ENCODE data around the gene BET1L. TPM values are rescaled to one million over a fixed set of nuclear protein-coding genes. Genes with fewer than 3 reads are reported as not detected.
"Not testable (repeated sequence)": the region's sequence is repeated elsewhere in the genome, so short reads cannot be mapped to it uniquely, and the experiment has no call there.

Gene BET1L
- polyA plus RNA-seq, 1 experiment, result 111 TPM

DNA sequence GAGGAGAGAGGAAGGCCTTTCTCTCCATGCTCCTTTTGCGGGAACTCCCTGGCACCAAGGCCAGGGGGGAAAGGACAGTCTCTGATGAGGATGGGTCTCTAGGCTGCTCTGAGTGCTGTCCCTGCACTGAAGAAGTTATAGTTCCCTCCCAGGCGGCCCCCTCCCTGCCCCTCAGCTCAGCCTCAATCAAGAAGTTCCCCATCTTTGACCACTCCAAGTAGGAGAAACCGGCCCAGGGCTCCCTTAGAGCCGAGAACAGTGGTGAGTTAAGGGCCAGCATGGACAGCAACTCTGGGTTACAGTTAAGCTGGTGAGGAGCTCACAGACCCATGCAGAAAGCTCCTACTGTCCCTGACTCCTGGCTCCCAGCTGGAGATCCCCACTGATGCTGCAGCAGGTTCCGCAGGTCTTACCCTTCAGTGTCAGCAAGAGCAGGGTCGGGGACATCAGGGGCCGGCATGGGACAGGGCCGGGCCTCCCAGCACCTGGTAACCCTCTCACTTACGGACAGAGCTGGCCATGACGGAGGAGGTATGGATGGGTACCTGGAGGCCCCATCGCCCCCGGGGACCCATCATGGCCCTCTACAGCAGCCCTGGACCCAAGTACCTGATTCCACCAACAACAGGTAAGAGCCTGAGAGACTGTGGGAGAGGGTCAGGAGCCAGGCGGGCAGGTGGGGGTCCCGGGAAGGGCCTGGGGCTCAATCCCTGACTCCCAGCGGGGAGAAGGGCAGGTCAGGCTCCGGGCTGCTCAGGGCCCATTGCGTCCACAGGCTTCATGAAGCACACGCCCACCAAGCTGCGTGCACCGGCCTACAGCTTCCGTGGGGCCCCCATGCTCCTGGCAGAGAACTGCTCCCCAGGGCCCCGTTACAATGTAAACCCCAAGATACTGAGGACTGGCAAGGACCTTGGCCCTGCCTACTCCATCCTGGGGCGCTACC lies 10.1 kb downstream of the BET1L start:
- Histone ChIP-seq H3K27me3 (ENCODE audit: control insufficient read depth, insufficient read depth, low read length) (no peaks in the 10 kb centered on the region; the same call in 1 of the 2 replicates), H3K36me3 (ENCODE audit: control insufficient read depth, insufficient read depth, low read length) (peaks cover 9% of the 10 kb centered on the region), H3K4me3 (ENCODE audit: low read depth, low read length) (no peak overlapping the region)
- ChIA-PET CTCF (interaction anchor here (1.0 kb wide), 1 partner anchor 252 kb away, joined by 3 read pairs; no protein-coding TSS in a partner anchor), POLR2A (interaction anchor here (0.6 kb wide), 1 partner anchor 163 kb away, joined by 3 read pairs; no protein-coding TSS in a partner anchor)
- TF ChIP-seq, protein P1, sequence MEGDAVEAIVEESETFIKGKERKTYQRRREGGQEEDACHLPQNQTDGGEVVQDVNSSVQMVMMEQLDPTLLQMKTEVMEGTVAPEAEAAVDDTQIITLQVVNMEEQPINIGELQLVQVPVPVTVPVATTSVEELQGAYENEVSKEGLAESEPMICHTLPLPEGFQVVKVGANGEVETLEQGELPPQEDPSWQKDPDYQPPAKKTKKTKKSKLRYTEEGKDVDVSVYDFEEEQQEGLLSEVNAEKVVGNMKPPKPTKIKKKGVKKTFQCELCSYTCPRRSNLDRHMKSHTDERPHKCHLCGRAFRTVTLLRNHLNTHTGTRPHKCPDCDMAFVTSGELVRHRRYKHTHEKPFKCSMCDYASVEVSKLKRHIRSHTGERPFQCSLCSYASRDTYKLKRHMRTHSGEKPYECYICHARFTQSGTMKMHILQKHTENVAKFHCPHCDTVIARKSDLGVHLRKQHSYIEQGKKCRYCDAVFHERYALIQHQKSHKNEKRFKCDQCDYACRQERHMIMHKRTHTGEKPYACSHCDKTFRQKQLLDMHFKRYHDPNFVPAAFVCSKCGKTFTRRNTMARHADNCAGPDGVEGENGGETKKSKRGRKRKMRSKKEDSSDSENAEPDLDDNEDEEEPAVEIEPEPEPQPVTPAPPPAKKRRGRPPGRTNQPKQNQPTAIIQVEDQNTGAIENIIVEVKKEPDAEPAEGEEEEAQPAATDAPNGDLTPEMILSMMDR (IDR thresholded peaks at IDR 0.05; ENCODE audit: insufficient read depth, low read depth, low read length), result no peak
- DNase-seq (ENCODE audit: low read depth), result no peak

DNA sequence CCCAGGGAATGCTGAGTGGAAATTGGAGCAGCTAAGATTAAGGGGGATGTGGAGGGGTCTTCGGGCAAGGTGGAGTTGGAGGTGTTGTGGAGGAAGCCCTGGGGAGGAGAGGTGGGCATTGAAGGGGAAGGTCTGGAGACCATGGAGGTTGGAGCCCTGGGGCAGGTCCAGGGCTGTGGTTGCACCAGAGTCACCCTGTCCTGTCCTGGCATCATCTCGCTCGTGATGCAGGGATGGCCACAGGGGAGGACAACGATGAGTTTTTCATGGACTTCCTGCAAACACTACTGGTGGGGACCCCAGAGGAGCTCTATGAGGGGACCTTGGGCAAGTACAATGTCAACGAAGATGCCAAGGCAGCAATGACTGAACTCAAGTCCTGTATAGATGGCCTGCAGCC lies 13.7 kb downstream of the BET1L start:
- H3K36me3 ChIP-seq (ENCODE audit: control insufficient read depth, insufficient read depth, low read length); DNase-seq (ENCODE audit: low read depth); H3K4me3 ChIP-seq (ENCODE audit: low read depth, low read length); CTCF ChIA-PET; POLR2A ChIA-PET; H3K27me3 ChIP-seq (ENCODE audit: control insufficient read depth, insufficient read depth, low read length): not testable (repeated sequence)

DNA sequence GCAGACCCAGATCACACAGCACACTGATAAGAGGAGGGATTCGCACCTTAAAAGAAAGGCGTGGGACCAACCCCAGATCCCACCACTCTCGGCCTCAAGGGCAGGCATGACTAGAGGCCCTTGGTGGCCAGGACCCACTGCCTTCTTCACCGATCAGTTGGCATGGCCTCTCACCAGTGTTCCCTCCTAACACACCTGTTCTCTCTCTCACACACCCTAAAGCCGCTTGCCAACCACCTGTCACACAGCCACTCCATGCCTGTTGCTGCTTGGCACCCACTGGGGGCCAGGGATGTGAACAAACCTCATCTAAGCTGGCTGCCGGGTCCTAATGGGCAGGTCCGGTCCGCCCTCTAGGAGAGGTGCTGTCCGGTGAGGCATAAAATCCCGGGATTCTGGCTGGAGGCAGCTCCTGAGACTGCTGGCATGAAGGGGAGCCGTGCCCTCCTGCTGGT lies 14.5 kb downstream of the BET1L start, which contains the start of gene SCGB1C1:
TSS of gene SCGB1C1 (plus strand) at position 405 of the 455 bp plus-strand sequence. CDS start at position 427, 22 bp downstream.
- DNase-seq (ENCODE audit: low read depth); H3K4me3 ChIP-seq (ENCODE audit: low read depth, low read length); POLR2A ChIA-PET; CTCF ChIA-PET; H3K36me3 ChIP-seq (ENCODE audit: control insufficient read depth, insufficient read depth, low read length); H3K27me3 ChIP-seq (ENCODE audit: control insufficient read depth, insufficient read depth, low read length): not testable (repeated sequence)

DNA sequence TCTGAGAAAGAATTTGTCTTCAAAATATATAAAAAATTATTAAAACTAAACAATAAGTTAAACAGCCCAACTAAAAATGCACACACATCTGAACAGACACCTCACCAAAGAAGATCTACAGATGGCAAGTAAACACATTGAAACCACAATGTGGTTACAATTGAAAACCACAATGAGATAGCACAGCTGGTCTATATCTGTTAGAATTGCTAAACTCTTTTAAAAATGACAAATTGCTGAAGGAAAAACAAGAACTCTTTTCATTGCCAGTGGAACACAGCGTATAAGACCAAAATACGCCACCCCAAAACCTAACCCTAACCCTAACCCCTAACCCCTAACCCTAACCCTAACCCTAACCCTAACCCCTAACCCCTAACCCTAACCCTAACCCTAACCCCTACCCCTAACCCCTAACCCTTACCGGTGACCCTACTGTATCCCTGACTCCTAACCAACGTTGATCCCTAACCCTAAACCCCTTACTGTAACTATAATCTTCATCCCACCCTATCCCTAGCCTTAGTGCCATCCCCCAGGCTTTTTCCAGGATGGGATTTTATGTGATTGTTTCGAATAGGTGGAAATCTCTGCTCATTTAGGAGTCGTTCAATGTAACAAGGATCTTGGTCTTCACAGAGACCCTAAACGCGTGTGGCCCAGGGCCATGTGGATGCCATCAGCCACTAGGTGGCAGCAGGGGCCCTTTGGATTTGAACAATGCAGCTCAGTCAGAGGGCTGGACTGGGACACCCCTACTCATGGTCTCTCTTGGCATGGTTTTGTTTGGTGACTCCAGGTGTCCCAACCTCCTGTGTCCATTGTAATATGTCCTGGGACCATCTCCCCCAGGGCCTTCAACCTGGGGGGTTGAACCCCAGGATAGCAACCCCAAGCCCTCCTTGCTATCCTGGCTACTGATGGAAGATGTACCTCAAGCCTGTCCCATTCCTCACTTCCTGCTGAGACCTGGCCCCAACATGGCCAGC lies 15.4 kb downstream of the BET1L start:
- CTCF ChIA-PET; DNase-seq (ENCODE audit: low read depth); H3K36me3 ChIP-seq (ENCODE audit: control insufficient read depth, insufficient read depth, low read length); H3K27me3 ChIP-seq (ENCODE audit: control insufficient read depth, insufficient read depth, low read length); H3K4me3 ChIP-seq (ENCODE audit: low read depth, low read length); POLR2A ChIA-PET: not testable (repeated sequence)
- TF ChIP-seq, protein P1 (IDR thresholded peaks at IDR 0.05; ENCODE audit: insufficient read depth, low read depth, low read length), result peak; percentile 32

DNA sequence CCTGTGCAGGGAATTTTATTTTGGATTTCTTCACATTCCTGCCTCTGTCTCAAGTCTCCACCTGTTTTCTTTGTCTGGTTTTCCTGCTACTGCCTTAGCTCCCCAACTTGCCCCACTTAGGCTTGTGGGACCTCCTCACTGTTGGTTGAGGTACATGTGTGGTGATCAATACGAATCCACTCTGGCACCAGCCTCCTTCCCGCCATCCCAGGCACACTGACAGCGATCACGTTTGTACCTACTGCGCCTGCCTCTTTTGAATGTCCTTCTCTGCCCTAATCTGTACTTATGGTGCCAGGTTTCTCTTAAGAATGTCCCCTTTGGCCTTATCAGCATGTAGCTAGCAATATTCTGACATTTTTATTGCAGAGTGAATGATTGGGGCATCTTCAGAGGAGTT lies 16.7 kb downstream of the BET1L start:
- CTCF ChIA-PET; H3K4me3 ChIP-seq (ENCODE audit: low read depth, low read length); DNase-seq (ENCODE audit: low read depth); POLR2A ChIA-PET; H3K36me3 ChIP-seq (ENCODE audit: control insufficient read depth, insufficient read depth, low read length); H3K27me3 ChIP-seq (ENCODE audit: control insufficient read depth, insufficient read depth, low read length): not testable (repeated sequence)

DNA sequence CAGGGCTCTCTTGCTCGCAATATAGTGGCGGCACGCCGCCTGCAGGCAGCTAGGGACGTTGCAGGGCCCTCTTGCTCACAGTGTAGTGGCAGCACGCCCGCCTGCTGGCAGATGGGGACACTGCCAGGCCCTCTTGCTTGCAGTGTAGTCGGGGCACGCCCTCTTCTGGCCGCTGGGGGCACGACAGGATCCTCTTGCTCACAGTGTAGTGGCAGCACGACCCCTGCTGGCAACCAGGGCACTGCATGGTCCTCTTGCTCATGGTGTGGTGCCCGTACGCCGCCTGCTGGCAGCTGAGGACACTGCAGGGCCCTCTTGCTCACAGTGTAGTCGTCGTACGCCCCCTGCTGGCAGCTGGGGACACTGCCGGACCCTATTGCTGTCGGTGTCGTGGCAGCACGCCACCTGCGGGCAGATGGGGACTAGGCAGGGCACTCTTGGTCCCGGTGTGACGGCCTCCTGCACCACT lies 17.3 kb downstream of the BET1L start:
- POLR2A ChIA-PET; DNase-seq (ENCODE audit: low read depth): not testable (repeated sequence)

DNA sequence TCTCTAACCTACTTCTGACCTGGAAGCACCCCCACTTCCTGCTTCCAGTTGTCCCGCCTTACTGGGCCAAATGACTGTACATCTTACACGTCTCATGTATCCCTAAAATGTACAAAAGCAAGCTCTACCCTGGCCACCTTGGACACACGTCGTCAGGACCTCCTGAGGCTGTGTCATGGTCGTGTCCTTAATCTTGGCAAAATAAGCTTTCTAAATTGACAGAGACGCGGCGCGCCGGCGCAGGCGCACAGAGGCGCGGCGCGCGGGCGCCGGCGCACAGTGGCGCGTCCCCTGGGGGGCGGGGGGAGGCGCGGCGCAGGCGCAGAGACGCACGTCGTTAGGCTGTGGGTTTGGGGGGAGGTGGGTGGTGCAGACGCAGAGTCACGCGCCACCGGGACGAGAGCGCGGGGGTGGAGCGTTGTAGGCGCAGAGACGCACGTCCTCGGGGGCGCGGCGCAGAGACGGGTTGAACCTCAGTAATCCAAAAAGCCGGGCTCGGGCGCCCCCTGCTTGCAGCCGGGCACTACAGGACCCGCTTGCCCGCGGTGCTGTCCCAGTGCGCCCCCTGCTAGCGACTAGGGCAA lies 17.9 kb downstream of the BET1L start:
- POLR2A ChIA-PET; CTCF ChIA-PET; H3K27me3 ChIP-seq (ENCODE audit: control insufficient read depth, insufficient read depth, low read length); H3K4me3 ChIP-seq (ENCODE audit: low read depth, low read length); H3K36me3 ChIP-seq (ENCODE audit: control insufficient read depth, insufficient read depth, low read length); DNase-seq (ENCODE audit: low read depth): not testable (repeated sequence)

More for the DNA sequence above, 17.3 kb downstream of the BET1L start:
- H3K27me3 ChIP-seq (ENCODE audit: control insufficient read depth, insufficient read depth, low read length); CTCF ChIA-PET; H3K36me3 ChIP-seq (ENCODE audit: control insufficient read depth, insufficient read depth, low read length); H3K4me3 ChIP-seq (ENCODE audit: low read depth, low read length): not testable (repeated sequence)
